NOMO-1 treated with DMSO at 0.1 percent for 48 hours (cell line): ENCODE results near the gene SMC4.

Source experiments
- DNase-seq: peaks from one replicate; lab custom pipeline; 2025; ENCODE audit not compliant: unreplicated experiment; lab: John Stamatoyannopoulos, UW

SMC4 gene

DNA sequence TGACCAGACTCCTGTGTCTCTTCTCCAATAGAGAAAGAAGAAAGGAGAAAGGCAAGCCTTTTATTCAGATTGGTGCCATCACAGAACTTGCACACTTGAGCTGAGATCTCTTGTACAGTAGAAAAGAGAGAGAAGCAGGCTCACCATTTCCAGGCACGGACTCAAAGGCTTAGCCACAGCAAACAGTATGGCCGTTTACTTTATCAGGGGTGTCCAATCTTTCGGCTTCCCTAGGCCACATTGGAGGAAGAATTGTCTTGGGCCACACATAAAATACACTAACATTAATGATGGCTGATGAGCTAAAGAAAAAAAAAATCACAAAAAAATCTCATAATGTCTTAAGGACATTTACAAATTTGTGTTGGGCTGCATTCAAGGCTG is 5.4 kb upstream of the SMC4 start:
- DNase-seq = no peak

DNA sequence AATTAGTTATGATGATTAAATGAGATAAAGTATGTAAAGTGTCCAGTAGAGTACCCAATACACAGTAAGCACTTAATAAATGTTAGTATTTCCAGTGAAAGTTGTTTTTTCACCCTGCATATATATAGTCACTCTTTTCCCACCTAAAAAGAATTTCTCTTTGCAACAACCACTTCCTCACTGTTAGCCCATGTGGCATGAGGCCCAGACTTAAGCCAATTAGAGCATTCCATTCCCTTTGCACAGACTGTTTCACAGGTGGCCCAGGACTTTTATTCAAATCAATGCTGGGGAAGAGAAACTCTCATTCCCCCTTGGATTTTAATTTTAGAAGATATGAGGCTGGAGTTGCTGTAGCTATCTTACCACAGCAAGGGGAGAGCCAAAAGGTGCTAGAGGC is 4.2 kb upstream of the SMC4 start:
- DNase-seq = no peak

DNA sequence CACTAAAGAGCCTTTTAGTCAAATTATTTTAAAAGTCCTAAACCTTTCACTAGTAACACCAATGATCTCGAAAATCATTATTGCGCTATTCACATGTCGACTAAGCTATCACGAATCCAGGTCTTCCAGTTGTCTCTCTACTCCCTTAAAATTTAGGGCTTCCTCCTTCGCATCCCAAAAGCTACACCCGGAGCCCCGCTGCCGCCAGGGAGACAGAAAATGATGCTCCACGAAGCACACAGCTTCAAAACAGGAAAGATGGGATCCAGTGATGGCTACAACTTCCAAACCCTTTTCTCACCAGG is 678 bp upstream of the SMC4 start:
- no peak for DNase-seq

DNA sequence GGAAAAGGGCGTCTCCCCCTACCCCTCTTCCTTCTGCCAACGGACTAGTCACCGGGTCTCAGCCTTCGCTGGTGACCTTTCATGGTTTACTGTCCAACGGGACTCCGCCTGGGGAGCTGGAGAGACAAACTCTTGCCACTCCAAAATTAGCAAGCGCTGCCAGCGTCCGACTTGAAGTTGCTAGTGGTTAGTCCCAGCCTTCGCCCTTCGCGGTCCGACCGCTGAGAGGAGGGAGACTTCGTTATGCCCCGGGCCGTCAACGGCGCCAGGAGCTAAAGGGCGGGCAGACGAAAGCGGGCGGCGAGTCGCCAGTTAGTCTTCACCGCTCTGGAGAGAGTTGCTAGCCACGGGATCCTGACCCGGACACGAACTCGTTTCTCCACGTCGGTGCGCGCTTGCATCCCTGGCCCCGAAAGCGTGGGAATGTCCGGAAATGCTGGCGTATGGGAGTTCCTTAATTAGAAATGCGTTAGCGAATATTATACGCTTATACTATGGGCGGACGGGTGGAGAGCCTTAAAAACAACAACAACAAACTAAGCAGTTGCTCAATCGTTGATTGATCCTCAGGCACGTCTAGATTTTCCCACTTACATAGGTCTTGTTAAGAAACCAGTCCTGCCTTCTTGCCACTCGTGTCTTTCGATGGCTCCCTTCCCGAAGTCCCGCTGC is 716 bp downstream of the SMC4 start:
- peak; percentile 40 for DNase-seq

DNA sequence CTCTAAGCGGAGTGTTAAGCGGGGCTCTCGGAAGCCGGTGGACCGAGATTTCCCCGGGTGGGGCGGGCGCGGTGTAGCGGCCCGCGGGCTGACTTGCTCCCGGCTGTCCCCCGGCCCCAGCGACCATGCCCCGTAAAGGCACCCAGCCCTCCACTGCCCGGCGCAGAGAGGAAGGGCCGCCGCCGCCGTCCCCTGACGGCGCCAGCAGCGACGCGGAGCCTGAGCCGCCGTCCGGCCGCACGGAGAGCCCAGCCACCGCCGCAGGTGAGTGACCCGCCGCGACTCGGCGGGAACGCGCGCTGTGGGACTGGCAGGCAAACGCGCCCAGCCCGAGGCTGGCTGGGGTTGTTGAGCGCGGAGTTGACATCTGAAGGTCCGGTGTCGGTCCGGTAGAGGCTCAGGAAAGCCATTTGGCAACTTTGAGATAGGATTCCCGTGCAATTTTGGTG is 1.3 kb downstream of the SMC4 start:
- no peak for DNase-seq

DNA sequence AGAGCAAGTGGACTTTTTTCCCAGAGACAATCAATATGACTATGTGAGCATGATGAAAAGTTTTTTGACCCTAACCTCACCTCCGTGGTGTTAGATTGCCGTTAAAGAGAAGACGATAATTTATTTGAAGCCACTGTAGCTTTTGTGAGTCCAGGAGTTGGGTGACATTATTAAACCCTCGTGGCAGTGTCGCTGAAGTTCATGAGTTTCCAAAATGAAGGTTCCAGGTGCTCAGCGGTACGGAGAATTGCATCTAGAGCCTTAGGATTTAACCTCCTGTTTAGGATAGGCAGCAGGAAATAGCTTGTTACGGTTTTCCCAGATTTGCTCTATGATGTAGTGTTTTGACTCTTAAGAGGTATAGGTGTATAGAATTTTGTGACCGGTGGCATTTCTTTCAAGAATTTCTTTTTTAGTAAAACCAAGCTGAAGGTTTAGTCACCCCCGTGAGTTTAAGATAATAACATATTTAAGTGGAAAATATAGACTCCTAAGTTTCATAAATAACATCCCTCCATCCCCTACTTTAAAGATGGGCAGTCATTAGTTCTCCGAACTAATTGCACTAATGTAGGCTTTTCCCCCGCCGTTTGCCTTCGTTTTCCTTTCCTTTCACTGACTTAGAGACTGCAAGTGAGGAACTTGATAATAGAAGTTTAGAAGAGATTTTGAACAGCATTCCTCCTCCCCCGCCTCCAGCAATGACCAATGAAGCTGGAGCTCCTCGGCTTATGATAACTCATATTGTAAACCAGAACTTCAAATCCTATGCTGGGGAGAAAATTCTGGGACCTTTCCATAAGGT is 2.0 kb downstream of the SMC4 start:
- peak; percentile 52 for DNase-seq

DNA sequence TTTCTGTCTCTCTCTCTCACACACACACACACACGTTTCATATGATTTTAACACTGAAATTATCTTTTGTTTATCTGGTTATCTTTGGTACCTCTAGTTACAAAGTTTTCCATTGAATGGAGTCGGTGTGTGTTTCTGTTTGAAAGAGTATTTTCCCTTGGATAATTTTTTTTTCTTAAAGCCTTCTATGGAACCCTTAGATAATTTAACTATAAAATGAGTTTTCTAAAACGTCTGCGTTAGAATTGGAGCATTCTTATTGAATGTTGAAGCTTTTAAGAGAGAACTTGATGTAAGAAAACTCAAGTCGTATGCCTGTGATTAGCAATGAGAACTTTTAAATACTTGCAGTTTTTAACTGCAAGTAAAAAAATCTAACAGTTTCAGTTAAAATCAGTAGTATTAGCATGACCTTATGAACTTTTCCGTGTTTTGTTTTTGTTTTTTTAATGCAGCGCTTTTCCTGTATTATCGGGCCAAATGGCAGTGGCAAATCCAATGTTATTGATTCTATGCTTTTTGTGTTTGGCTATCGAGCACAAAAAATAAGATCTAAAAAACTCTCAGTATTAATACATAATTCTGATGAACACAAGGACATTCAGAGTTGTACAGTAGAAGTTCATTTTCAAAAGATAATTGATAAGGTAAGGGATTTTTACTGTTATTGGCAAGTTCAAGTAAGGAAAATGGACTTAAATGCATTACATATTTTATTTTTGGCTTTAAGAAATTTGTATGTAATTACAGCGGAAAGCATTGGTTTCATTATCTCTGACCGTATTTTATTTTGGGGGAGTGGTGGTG is 3.0 kb downstream of the SMC4 start:
- no peak for DNase-seq

DNA sequence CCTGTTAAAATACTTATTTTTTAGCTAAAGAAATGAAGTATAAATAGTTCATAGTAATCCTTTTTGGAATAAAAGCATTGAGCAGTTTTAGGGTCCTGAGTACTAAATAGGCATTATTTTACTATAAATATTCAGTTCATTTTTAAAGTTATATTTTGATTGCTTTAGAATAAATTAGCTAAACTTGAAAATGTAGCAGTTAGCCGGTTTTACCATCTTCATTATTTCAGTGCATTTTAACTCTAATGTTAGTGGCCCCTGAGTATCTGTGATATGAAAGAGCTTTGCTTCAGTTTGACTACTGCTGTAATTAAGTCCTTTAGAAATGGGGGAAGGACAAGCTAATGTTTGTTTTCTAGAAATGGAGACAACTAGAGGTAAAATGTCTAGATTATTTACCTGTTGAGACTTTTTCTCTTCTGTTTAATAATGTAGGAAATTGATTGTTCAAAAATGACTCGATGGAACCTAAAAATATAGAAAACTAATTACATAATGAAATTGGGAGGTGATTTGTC is 3.6 kb downstream of the SMC4 start:
- peak; percentile 19 for DNase-seq

DNA sequence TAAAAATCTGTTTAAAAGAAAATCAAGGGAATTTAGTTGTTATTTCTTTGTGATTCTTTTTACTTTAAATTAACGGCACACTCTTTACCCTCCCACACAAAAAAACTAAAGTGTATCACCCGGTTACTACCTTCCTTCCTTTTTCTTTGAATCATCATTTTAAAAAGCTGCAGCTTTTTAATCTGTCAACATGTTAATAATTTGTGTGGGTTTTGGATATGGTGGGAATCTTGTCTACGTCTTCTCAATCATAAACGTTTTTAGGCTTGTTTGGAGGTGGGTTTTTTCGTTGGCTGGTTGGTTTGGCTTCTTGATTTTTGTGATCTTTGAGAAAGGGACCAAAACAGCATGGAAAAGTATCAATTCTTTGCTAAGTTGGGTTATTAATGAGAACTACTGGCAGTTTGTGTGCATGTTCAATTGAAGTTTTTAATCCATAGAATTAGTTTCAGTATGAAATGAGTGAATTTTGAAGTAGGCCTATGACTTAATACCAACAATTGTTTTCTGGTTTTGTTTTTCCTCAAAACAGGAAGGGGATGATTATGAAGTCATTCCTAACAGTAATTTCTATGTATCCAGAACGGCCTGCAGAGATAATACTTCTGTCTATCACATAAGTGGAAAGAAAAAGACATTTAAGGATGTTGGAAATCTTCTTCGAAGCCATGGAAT is 4.5 kb downstream of the SMC4 start:
- no peak for DNase-seq

DNA sequence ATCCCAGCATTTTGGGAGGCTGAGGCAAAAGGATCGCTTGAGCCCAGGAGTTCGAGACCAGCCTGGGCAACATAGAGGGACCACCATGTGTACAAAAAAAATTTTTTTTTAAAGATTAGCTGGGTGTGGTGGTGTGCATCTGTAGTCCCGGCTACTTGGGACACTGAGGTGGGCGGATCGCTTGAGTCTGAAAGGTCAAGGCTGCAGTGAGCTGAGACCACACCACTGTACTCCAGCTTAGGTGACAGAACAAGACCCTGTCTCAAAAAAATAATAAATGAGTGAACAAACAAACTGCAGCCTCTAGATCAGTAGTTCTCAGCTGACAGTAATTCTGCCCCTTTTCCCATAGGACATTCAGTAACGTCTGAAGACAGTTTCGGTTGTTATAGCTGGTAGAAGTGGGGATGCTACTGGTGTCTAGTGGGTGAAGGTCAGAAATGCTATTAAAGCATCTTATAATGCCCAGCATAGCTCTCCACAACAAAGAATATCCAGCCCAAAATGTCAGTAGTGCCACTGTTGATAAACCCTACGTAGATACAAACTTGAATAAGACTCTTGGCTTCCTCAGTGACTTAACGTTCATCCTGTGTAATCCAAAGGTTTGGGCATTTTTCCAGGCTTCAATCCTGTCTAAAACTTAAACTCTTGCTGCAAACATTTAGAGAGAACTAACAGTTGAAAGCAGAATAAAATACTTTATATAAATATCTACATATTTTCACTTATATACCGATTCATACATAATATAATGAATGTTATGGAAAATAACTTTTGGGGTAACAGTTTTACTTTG is 10.6 kb downstream of the SMC4 start:
- DNase-seq = no peak

DNA sequence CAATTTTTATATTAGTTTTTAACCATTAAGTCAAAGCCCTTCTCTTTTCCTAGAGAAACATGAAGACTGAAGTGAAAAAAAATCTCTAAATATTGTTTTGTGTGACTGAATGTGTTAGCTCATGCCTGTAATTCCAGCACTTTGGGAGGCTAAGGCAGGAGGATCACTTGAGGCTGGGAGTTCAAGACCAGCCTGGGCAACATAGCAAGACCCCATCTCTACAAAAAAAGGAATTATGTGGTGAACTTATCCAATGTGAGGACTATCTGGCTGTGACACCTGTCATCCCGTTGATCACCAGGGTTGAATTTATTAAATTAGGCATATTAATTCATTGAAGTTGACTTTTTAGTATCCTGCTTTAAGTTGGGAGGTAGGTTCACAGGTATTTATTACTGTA is 13.0 kb downstream of the SMC4 start:
- DNase-seq = no peak

DNA sequence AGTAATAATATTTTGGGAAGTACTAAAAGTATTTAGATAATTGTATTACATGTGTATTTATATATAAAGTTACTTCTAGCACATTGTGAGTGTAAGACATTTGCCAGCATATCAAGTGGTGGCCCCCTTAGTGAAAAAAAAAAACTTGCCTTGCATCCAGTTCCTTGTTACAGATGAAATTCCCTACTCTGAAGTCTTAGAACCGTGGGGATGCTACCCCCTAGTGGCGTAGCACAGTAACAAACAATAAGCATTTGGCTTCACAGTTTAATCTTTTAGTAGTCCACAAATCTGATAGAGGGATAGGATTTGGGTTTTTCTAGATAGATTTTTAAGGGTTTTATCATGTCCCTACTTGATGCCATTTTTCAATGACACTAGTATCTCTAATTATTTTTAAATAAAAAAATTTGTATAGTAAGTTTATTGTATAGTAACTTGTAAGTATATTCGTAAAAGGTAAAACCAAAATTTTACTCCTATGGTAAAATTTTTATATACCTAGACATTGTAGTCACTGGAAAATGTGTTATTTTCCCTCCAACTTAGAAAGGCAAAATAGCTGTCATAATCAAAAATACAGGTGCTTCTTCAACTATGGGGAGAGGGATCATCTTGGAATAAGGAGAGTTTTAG is 14.3 kb downstream of the SMC4 start:
- DNase-seq = peak; percentile 82

DNA sequence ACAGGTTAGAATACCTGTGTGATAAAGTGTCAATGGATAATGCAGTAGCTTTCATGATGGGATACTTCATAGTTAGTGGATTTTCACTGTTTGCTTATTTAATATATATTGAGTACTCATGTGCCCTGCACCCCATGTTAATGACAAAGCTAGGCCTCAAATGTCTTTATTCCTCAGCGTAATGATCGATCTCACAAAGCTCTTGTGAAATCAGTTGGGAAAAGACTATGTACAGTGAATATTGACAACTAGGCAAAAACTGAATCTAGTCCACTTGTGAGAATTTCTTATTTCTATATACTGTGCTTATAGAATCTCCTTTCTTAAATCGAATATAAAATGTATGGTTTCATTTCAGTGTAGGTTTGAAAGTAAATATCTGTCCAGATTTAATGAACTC is 17.9 kb downstream of the SMC4 start:
- no peak for DNase-seq

DNA sequence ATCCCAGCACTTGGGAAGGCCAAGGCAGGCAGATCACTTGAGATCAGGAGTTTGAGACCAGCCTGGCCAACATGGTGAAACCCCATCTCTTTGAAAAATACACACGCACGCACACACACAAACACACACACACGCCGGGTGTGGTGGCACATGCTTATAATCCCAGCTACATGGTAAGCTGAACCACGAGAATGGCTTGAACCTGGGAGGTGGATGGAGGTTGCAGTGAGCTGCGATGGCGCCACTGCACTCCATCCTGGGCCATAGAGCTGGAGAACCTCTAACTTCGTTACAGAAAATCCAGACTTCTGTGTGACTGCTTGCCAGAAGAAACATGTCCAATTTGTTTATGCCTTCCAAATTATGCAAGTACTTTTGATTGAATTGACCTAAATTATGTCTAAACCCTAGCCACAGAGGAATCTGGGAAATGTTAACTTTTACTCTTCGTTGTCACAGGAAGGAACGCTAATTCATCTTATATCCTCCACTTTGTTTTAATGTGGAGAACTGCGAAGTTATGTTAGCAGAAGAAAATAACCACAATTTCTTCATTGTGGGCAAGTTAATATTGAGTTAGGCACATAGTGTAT is 28.5 kb downstream of the SMC4 start:
- no peak for DNase-seq

DNA sequence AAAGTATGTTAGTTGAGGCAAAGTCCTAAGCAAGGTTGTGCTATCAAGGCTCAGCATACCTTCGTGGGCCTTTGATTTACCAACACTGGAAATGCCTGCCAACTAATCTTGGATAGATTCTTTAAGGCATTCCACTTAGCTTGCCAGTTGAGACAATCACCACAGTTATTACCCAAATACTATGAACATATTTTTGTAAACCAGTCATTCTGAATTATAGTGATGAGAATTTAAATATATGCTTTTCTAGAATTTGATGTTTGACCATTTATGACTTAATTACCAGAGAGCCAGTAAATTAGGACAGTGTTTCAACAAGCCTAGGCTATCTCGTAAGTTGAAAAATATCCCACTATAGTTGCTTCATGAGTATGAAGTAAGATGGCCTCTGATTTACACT is 34.6 kb downstream of the SMC4 start:
- no peak for DNase-seq

DNA sequence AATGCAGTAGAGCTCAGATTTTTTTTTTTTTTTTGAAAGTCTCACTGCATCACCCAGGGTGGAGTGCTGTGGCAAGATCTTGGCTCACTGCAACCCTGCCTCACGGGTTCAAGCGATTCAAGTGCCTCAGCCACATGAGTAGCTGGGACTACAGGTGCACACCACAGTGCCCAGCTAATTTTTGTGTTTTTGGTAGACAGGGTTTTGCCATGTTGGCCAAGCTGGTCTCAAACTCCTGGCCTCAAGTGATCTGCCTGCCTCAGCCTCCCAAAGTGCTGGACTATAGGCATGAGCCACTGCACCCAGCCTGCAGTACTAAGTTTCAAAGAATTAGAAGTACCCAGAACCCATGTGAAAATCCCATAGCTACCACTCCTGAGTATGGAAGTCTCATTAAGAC is 35.6 kb downstream of the SMC4 start:
- no peak for DNase-seq

DNA sequence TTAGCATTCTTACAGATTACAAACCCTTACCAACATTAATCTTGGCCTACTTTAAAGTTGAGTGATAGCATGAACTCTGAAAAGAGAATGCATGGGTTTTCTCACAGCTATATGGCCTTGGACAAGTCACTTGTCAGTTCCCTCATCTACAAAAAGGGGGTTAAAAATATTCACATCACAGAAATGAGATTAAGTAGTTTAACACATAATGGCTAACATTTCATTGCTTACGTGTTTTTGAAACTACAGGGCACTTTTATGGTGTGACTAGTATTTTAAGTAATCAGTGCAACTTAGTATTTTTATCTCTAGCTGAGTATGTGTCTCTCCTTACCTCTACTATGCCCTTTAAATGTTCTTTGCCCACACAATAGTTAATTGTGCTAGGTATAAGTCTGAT is 36.3 kb downstream of the SMC4 start:
- DNase-seq = no peak

DNA sequence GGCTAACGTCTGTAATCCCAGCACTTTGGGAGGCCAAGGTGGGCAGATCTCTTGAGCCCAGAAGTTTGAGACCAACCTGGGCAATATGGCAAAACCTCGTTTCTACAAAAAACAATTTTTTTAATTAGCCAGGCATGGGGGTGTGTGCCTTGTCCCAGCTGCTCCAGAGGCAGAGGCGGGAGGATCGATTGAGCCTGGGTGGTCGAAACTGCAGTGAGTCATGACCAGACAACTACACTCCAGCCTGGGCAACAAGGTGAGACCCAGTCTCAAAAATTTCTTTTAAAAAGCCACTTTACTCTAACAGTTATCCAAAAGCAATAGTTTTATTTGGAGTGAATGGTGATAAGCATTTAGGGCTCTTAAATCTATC is 37.6 kb downstream of the SMC4 start:
- no peak for DNase-seq

DNA sequence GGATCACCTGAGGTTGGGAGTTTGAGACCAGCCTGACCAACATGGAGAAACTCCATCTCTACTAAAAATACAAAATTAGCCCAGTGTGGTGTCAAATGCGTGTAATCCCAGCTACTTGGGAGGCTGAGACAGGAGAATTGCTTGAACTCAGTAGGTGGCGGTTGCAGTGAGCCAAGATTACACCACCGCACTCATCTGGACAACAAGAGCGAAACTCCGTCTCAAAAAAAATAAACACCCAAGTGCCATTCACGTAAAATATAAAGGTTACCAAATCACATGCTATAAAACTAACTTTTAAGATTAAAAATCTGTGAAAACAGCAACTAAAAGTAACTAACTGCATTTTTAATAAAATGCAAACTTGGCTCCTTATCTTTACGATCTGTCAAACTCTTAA is 41.2 kb downstream of the SMC4 start:
- no peak for DNase-seq

DNA sequence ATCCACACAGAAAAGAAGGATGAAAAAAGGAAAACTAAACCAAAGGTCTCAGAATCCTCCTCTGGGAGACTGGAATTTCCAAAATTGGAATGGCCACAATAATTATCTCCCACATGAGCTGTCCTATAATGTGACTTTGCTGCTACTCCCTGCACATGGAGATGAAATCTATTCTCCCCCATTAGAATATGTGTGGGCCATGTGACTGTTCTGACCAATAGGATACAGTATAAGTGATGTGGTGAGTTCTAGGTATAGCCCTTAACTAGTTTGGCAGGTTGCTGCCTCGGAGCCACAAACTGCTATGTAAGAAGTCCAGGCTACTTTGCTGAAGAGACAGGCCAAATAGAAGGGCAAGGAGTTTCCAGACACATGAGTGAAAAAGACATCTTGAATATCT is 45.0 kb downstream of the SMC4 start:
- no peak for DNase-seq
